NB4 (cell line): ENCODE measurements around the gene ALKBH3.

Experiments
- POLR2A ChIP-seq: IDR thresholded peaks from 2 replicates; pipeline ENCODE4 v1.6.1; 2011; ENCODE audit warnings: mild to moderate bottlenecking; ENCODE audit not compliant: insufficient read length; ENCODE audit errors: extremely low read depth
- TF ChIP-seq, protein P1 (sequence below): IDR thresholded peaks from one replicate; pipeline ENCODE4 v1.5.1; 2012; ENCODE audit warnings: low read depth, low read length

DNA sequence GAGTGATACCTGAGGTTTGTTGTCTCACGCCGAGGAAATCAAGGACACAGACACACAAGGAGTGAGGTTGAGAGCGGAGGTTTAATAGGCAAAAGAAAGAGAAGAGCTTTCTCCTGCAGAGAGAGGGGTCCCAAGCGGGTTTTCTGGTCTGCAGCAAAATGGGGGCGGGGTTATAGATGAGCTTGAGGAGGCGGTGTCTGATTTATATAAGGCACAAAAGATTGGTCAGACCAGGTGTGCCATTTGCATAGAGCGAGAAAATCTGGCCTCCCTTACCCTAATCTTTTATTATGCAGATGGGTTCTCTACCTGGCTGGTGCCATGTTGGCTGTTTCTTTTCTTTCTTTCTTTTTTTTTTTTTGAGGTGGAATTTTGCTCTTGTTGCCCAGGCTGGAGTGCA is 73.6 kb downstream of the ALKBH3 start:
- TF ChIP-seq, protein P1, sequence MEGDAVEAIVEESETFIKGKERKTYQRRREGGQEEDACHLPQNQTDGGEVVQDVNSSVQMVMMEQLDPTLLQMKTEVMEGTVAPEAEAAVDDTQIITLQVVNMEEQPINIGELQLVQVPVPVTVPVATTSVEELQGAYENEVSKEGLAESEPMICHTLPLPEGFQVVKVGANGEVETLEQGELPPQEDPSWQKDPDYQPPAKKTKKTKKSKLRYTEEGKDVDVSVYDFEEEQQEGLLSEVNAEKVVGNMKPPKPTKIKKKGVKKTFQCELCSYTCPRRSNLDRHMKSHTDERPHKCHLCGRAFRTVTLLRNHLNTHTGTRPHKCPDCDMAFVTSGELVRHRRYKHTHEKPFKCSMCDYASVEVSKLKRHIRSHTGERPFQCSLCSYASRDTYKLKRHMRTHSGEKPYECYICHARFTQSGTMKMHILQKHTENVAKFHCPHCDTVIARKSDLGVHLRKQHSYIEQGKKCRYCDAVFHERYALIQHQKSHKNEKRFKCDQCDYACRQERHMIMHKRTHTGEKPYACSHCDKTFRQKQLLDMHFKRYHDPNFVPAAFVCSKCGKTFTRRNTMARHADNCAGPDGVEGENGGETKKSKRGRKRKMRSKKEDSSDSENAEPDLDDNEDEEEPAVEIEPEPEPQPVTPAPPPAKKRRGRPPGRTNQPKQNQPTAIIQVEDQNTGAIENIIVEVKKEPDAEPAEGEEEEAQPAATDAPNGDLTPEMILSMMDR: no peak
- TF ChIP-seq POLR2A: no peak
